GM19351 (cell line): Measurements from ENCODE around the gene CUL2.
"Not testable (repeated sequence)": the region's sequence is repeated elsewhere in the genome, so short reads cannot be mapped to it uniquely, and the experiment has no call there.

ENCODE experiments used
- ATAC-seq: cut with Tn5 transposase; IDR thresholded peaks from one replicate; pipeline ENCODE4 v1.9.1; 2021; ENCODE audit warnings: mild to moderate bottlenecking, moderate library complexity; ENCODE audit not compliant: unreplicated experiment

The CUL2 gene

GRCh38 chr10:35025916-35026315 lies 64.2 kb downstream of the CUL2 start:
- ATAC-seq = no peak

GRCh38 chr10:35020481-35020880 lies 69.7 kb downstream of the CUL2 start:
- no peak for ATAC-seq

- no peak for ATAC-seq
Observed at GRCh38 chr10:35019041-35020024, 70.8 kb downstream of the CUL2 start.

GRCh38 chr10:35017608-35018007 lies 72.5 kb downstream of the CUL2 start:
- no peak for ATAC-seq

GRCh38 chr10:35015843-35016408 lies 74.2 kb downstream of the CUL2 start:
- no peak for ATAC-seq

GRCh38 chr10:35012781-35013180 lies 77.4 kb downstream of the CUL2 start:
- ATAC-seq = no peak

GRCh38 chr10:35011771-35012191 lies 78.4 kb downstream of the CUL2 start:
- ATAC-seq = no peak

GRCh38 chr10:35007858-35008301 lies 82.3 kb downstream of the CUL2 start:
- ATAC-seq = no peak

- no peak for ATAC-seq
Observed at GRCh38 chr10:35006836-35007235, 83.3 kb downstream of the CUL2 start.

- no peak for ATAC-seq
Observed at GRCh38 chr10:35005868-35006267, 84.3 kb downstream of the CUL2 start.

GRCh38 chr10:35004651-35005050 lies 85.5 kb downstream of the CUL2 start:
- no peak for ATAC-seq

GRCh38 chr10:35003906-35004305 lies 86.2 kb downstream of the CUL2 start:
- no peak for ATAC-seq

- ATAC-seq = no peak
Observed at GRCh38 chr10:35000936-35001335, 89.2 kb downstream of the CUL2 start.

- no peak for ATAC-seq
Observed at GRCh38 chr10:34999532-34999931, 90.6 kb downstream of the CUL2 start.

- no peak for ATAC-seq
Observed at GRCh38 chr10:34998940-34999339, 91.2 kb downstream of the CUL2 start.

- no peak for ATAC-seq
Observed at GRCh38 chr10:34996843-34997242, 93.3 kb downstream of the CUL2 start.

- no peak for ATAC-seq
Observed at GRCh38 chr10:34995925-34996324, 94.2 kb downstream of the CUL2 start.

GRCh38 chr10:34994565-34995142 lies 95.5 kb downstream of the CUL2 start:
- ATAC-seq = peak; percentile 94

GRCh38 chr10:34993782-34994181 lies 96.4 kb downstream of the CUL2 start:
- no peak for ATAC-seq

GRCh38 chr10:34991117-34991516 lies 99.0 kb downstream of the CUL2 start:
- not testable (repeated sequence) for ATAC-seq

- no peak for ATAC-seq
Observed at GRCh38 chr10:34988397-34989067, 101.6 kb downstream of the CUL2 start.
